Liver (tissue), 9 donors: Measurements from ENCODE around the gene KRTAP4-12. TPM values are rescaled to one million over a fixed set of nuclear protein-coding genes. Genes with fewer than 3 reads are reported as not detected.

Source experiments
- DNase-seq: peaks from one replicate; pipeline ENCODE4 v3.0.0-alpha.2; 2017; ENCODE audit warnings: low spot score
- H3K27ac ChIP-seq, 2 donors: one replicate each; pipeline ENCODE4 v1.7.0; 2013; ENCODE audit warnings: inconsistent platforms in 2 of 2, low read length in 2 of 2, control low read depth in 1 of 2, low read depth in 1 of 2, mild to moderate bottlenecking in 1 of 2
- H3K27me3 ChIP-seq, 4 donors: one replicate each; pipeline versions ENCODE4 v1.6.1 to v1.7.0; 2013; ENCODE audit warnings: low read length in 3 of 4, inconsistent platforms in 1 of 4, mild to moderate bottlenecking in 1 of 4, moderate library complexity in 1 of 4; ENCODE audit not compliant: control insufficient read depth in 4 of 4, insufficient read depth in 4 of 4
- H3K36me3 ChIP-seq, 4 donors: one replicate each; pipeline versions ENCODE4 v1.6.1 to v1.7.0; 2013; ENCODE audit warnings: low read length in 3 of 4, mild to moderate bottlenecking in 3 of 4, low read depth in 1 of 4, moderate library complexity in 1 of 4; ENCODE audit not compliant: control insufficient read depth in 4 of 4, insufficient read depth in 3 of 4
- H3K4me1 ChIP-seq, 4 donors: one replicate each; pipeline versions ENCODE4 v1.6.1 to v1.7.0; 2013; ENCODE audit warnings: low read length in 3 of 4, mild to moderate bottlenecking in 3 of 4, moderate library complexity in 1 of 4; ENCODE audit not compliant: control insufficient read depth in 4 of 4, insufficient read depth in 4 of 4
- H3K4me3 ChIP-seq, 3 donors: one replicate each; pipeline versions ENCODE4 v1.6.1 to v1.7.0; 2013; ENCODE audit warnings: low read length in 3 of 3, control low read depth in 1 of 3, low read depth in 1 of 3, mild to moderate bottlenecking in 1 of 3
- H3K9ac ChIP-seq, 2 donors: one replicate each; pipeline ENCODE4 v1.7.0; 2013; ENCODE audit warnings: low read length in 2 of 2, mild to moderate bottlenecking in 2 of 2, moderate library complexity in 2 of 2, control low read depth in 1 of 2, low read depth in 1 of 2
- H3K9me3 ChIP-seq, 4 donors: one replicate each; pipeline versions ENCODE4 v1.6.1 to v1.7.0; 2013; ENCODE audit warnings: low read length in 3 of 4; ENCODE audit not compliant: control insufficient read depth in 4 of 4
- HNF4G ChIP-seq: IDR thresholded peaks from 2 replicates; pipeline ENCODE4 v1.6.1; 2016; ENCODE audit warnings: antibody characterized with exemption
- JUND ChIP-seq, 2 donors: IDR thresholded peaks; 2 replicates each; pipeline ENCODE4 v1.6.1; 2016; ENCODE audit warnings: antibody characterized with exemption in 2 of 2
- SP1 ChIP-seq: IDR thresholded peaks from 2 replicates; pipeline ENCODE4 v1.6.1; 2018; ENCODE audit warnings: antibody characterized with exemption, mild to moderate bottlenecking
- TAF1 ChIP-seq: conservative IDR thresholded peaks from 2 replicates; pipeline ENCODE4 v1.6.1; 2016; ENCODE audit warnings: antibody characterized with exemption, mild to moderate bottlenecking
- YY1 ChIP-seq: IDR thresholded peaks from 2 replicates; pipeline ENCODE4 v1.6.1; 2016; ENCODE audit warnings: antibody characterized with exemption, mild to moderate bottlenecking
- WGBS: extraction: QIAGEN DNeasy Blood & Tissue Kit; methylation state at CpG from one replicate; pipeline ENCODE4 v1.1.7; 2013; 5-methylcytosine and 5-hydroxymethylcytosine counted together
- polyA plus RNA-seq, 2 donors: library from polyadenylated mRNA; stranded (reverse) in 1 of 2; unstranded in 1 of 2; fragments of 200-250 nt in 1 of 2; fragments of >200 nt in 1 of 2; fragmentation: Nextera tagmentation in 1 of 2; extraction: Ambion mirVana in 1 of 2; gene quantifications; one replicate each; pipeline versions ENCODE4 v1.2.1 to v1.2.3, GENCODE V29; 2013 to 2015
- total RNA-seq, 2 donors: library from RNA; depleted of rRNA; stranded (reverse); fragments of >200 nt; gene quantifications; one replicate each; pipeline ENCODE4 v1.2.3, GENCODE V29; 2014
- donor health status: healthy.
- donor health status: healthy.
- donor health status: healthy.
- donor health status: healthy.
- donor health status: healthy.

Gene KRTAP4-12
- total and polyA plus RNA-seq, 4 donors, result not detected

GRCh38 chr17:41073676-41074075 is 50.3 kb downstream of the KRTAP4-12 start:
- H3K9ac ChIP-seq, result no peak overlapping the region
- no peaks in the 10 kb centered on the region for H3K36me3 ChIP-seq
- H3K4me3 ChIP-seq, result no peak overlapping the region
- H3K27ac ChIP-seq, result no peak overlapping the region
- peaks cover 0 to 2% (median 0%) of the 10 kb centered on the region in 4 donors for H3K9me3 ChIP-seq
- H3K4me1 ChIP-seq, result no peaks in the 10 kb centered on the region
- H3K27me3 ChIP-seq, result peaks cover 0 to 2% (median 0%) of the 10 kb centered on the region in 4 donors
- no peak for DNase-seq
- TF ChIP-seq YY1, result no peak
- no peak for TF ChIP-seq SP1
- TF ChIP-seq TAF1, result no peak
- TF ChIP-seq JUND (IDR thresholded peaks at IDR 0.05), result no peak
- TF ChIP-seq HNF4G, result no peak
- 90% methylated on average over 2 of the region's 2 CpGs for WGBS

Other genes starting within 250 kb of the KRTAP4-12 start
Only the 30 nearest of the 39 such genes appear.
- not detected for gene KRT40, start 139.9 kb downstream of the KRTAP4-12 start, total RNA-seq
- not detected for gene KRT40, start 139.9 kb downstream of the KRTAP4-12 start, polyA plus RNA-seq
- gene KRTAP3-3, start 130.0 kb downstream of the KRTAP4-12 start, total RNA-seq, result not detected
- gene KRTAP3-3, start 130.0 kb downstream of the KRTAP4-12 start, polyA plus RNA-seq, result not detected
- gene KRTAP3-2, start 124.3 kb downstream of the KRTAP4-12 start, total RNA-seq, result not detected
- not detected for gene KRTAP3-2, start 124.3 kb downstream of the KRTAP4-12 start, polyA plus RNA-seq
- gene KRTAP3-1, start 115.1 kb downstream of the KRTAP4-12 start, total RNA-seq, result not detected
- gene KRTAP3-1, start 115.1 kb downstream of the KRTAP4-12 start, polyA plus RNA-seq, result not detected
- gene KRTAP1-5, start 97.0 kb downstream of the KRTAP4-12 start, total RNA-seq, result not detected
- not detected for gene KRTAP1-5, start 97.0 kb downstream of the KRTAP4-12 start, polyA plus RNA-seq
- gene KRTAP1-4, start 94.0 kb downstream of the KRTAP4-12 start, total RNA-seq, result not detected
- gene KRTAP1-4, start 94.0 kb downstream of the KRTAP4-12 start, polyA plus RNA-seq, result not detected
- not detected for gene KRTAP1-3, start 89.3 kb downstream of the KRTAP4-12 start, total RNA-seq
- not detected for gene KRTAP1-3, start 89.3 kb downstream of the KRTAP4-12 start, polyA plus RNA-seq
- gene KRTAP1-1, start 82.7 kb downstream of the KRTAP4-12 start, total RNA-seq, result not detected
- not detected for gene KRTAP1-1, start 82.7 kb downstream of the KRTAP4-12 start, polyA plus RNA-seq
- not detected for gene KRTAP2-1, start 76.9 kb downstream of the KRTAP4-12 start, total RNA-seq
- not detected for gene KRTAP2-1, start 76.9 kb downstream of the KRTAP4-12 start, polyA plus RNA-seq
- not detected for gene KRTAP2-2, start 69.0 kb downstream of the KRTAP4-12 start, total RNA-seq
- gene KRTAP2-2, start 69.0 kb downstream of the KRTAP4-12 start, polyA plus RNA-seq, result not detected
- not detected for gene KRTAP2-3, start 64.1 kb downstream of the KRTAP4-12 start, total RNA-seq
- not detected for gene KRTAP2-3, start 64.1 kb downstream of the KRTAP4-12 start, polyA plus RNA-seq
- not detected for gene KRTAP2-4, start 58.3 kb downstream of the KRTAP4-12 start, total RNA-seq
- gene KRTAP2-4, start 58.3 kb downstream of the KRTAP4-12 start, polyA plus RNA-seq, result not detected
- not detected for gene KRTAP4-7, start 40.0 kb downstream of the KRTAP4-12 start, total RNA-seq
- not detected for gene KRTAP4-7, start 40.0 kb downstream of the KRTAP4-12 start, polyA plus RNA-seq
- gene KRTAP4-8, start 26.0 kb downstream of the KRTAP4-12 start, total RNA-seq, result not detected
- gene KRTAP4-8, start 26.0 kb downstream of the KRTAP4-12 start, polyA plus RNA-seq, result not detected
- not detected for gene KRTAP4-16, start 22.0 kb downstream of the KRTAP4-12 start, total RNA-seq
- not detected for gene KRTAP4-16, start 22.0 kb downstream of the KRTAP4-12 start, polyA plus RNA-seq
- gene KRTAP4-9, start 18.8 kb downstream of the KRTAP4-12 start, total RNA-seq, result not detected
- gene KRTAP4-9, start 18.8 kb downstream of the KRTAP4-12 start, polyA plus RNA-seq, result not detected
- gene KRTAP4-11, start 5.8 kb downstream of the KRTAP4-12 start, total RNA-seq, result not detected
- not detected for gene KRTAP4-11, start 5.8 kb downstream of the KRTAP4-12 start, polyA plus RNA-seq
- not detected for gene KRTAP4-6, start 16.4 kb upstream of the KRTAP4-12 start, total RNA-seq
- not detected for gene KRTAP4-6, start 16.4 kb upstream of the KRTAP4-12 start, polyA plus RNA-seq
- not detected for gene KRTAP4-5, start 25.6 kb upstream of the KRTAP4-12 start, total RNA-seq
- not detected for gene KRTAP4-5, start 25.6 kb upstream of the KRTAP4-12 start, polyA plus RNA-seq
- not detected for gene KRTAP4-4, start 36.6 kb upstream of the KRTAP4-12 start, total RNA-seq
- gene KRTAP4-4, start 36.6 kb upstream of the KRTAP4-12 start, polyA plus RNA-seq, result not detected
- gene KRTAP4-3, start 44.0 kb upstream of the KRTAP4-12 start, total RNA-seq, result not detected
- not detected for gene KRTAP4-3, start 44.0 kb upstream of the KRTAP4-12 start, polyA plus RNA-seq
- gene KRTAP4-2, start 54.0 kb upstream of the KRTAP4-12 start, total RNA-seq, result not detected
- not detected for gene KRTAP4-2, start 54.0 kb upstream of the KRTAP4-12 start, polyA plus RNA-seq
- not detected for gene KRTAP4-1, start 60.7 kb upstream of the KRTAP4-12 start, total RNA-seq
- not detected for gene KRTAP4-1, start 60.7 kb upstream of the KRTAP4-12 start, polyA plus RNA-seq
- gene KRTAP9-1, start 65.7 kb upstream of the KRTAP4-12 start, total RNA-seq, result not detected
- gene KRTAP9-1, start 65.7 kb upstream of the KRTAP4-12 start, polyA plus RNA-seq, result not detected
- not detected for gene KRTAP9-2, start 102.5 kb upstream of the KRTAP4-12 start, total RNA-seq
- gene KRTAP9-2, start 102.5 kb upstream of the KRTAP4-12 start, polyA plus RNA-seq, result not detected
- gene KRTAP9-3, start 108.3 kb upstream of the KRTAP4-12 start, total RNA-seq, result not detected
- gene KRTAP9-3, start 108.3 kb upstream of the KRTAP4-12 start, polyA plus RNA-seq, result not detected
- gene KRTAP9-8, start 113.8 kb upstream of the KRTAP4-12 start, total RNA-seq, result not detected
- gene KRTAP9-8, start 113.8 kb upstream of the KRTAP4-12 start, polyA plus RNA-seq, result not detected
- not detected for gene KRTAP9-4, start 125.5 kb upstream of the KRTAP4-12 start, total RNA-seq
- gene KRTAP9-4, start 125.5 kb upstream of the KRTAP4-12 start, polyA plus RNA-seq, result not detected
- not detected for gene KRTAP9-9, start 131.2 kb upstream of the KRTAP4-12 start, total RNA-seq
- gene KRTAP9-9, start 131.2 kb upstream of the KRTAP4-12 start, polyA plus RNA-seq, result not detected
- not detected for gene KRTAP9-6, start 141.2 kb upstream of the KRTAP4-12 start, total RNA-seq
- gene KRTAP9-6, start 141.2 kb upstream of the KRTAP4-12 start, polyA plus RNA-seq, result not detected